RWPE2 (cell line): ENCODE data around the gene MCAM.

ENCODE experiments used
- ATAC-seq: fragments of 200-7000 bp; cut with Tn5 transposase; 3 replicates; pipeline ENCODE4 v1.9.1; 2021; ENCODE audit warnings: low read depth
- DNase-seq: peaks from one replicate; pipeline ENCODE4 v3.0.0-alpha.2; 2020; ENCODE audit warnings: low spot score
- H3K27ac ChIP-seq: fragments of 450-650 bp; 2 replicates; pipeline ENCODE4 v1.5.1; 2017; ENCODE audit warnings: mild to moderate bottlenecking; ENCODE audit not compliant: poor library complexity, severe bottlenecking
- H3K27me3 ChIP-seq: fragments of 250-450 bp; sonication (Bioruptor Pico); 2 replicates; pipeline ENCODE4 v1.5.1; 2021; ENCODE audit warnings: mild to moderate bottlenecking, moderate library complexity; ENCODE audit not compliant: insufficient read depth, poor library complexity, severe bottlenecking
- H3K36me3 ChIP-seq: fragments of 250-450 bp; sonication (Bioruptor Pico); 2 replicates; pipeline ENCODE4 v1.5.1; 2020; ENCODE audit warnings: low read depth, mild to moderate bottlenecking, moderate library complexity
- H3K4me1 ChIP-seq: fragments of 250-450 bp; sonication (Bioruptor Pico); 2 replicates; pipeline ENCODE4 v1.5.1; 2021; ENCODE audit warnings: mild to moderate bottlenecking, moderate library complexity; ENCODE audit not compliant: insufficient read depth, poor library complexity, severe bottlenecking
- H3K4me3 ChIP-seq: fragments of 250-450 bp; sonication (Bioruptor Pico); 2 replicates; pipeline ENCODE4 v1.5.1; 2021; ENCODE audit warnings: mild to moderate bottlenecking, moderate library complexity; ENCODE audit not compliant: severe bottlenecking
- H3K9me3 ChIP-seq: fragments of 250-450 bp; sonication (Bioruptor Pico); 2 replicates; pipeline ENCODE4 v1.5.1; 2021; ENCODE audit warnings: mild to moderate bottlenecking, moderate library complexity; ENCODE audit not compliant: severe bottlenecking
- CTCF ChIP-seq: fragments of 450-650 bp; IDR thresholded peaks from one replicate; pipeline ENCODE4 v1.5.1; 2017; ENCODE audit warnings: mild to moderate bottlenecking, moderate library complexity; ENCODE audit not compliant: poor library complexity, severe bottlenecking

The MCAM gene

GRCh38 chr11:119350302-119350701 lies 33.4 kb upstream of the MCAM start:
- Histone ChIP-seq H3K36me3 (no peaks in the 10 kb centered on the region), H3K27me3 (no peaks in the 10 kb centered on the region), H3K9me3 (no peaks in the 10 kb centered on the region), H3K4me1 (peaks cover 3% of the 10 kb centered on the region), H3K27ac (no peak overlapping the region), H3K4me3 (no peak overlapping the region)
- ATAC-seq = no peak
- no peak for TF ChIP-seq CTCF
- no peak for DNase-seq

- H3K9me3 ChIP-seq = no peaks in the 10 kb centered on the region
- no peaks in the 10 kb centered on the region for H3K4me1 ChIP-seq
- TF ChIP-seq CTCF = no peak
- H3K36me3 ChIP-seq = no peaks in the 10 kb centered on the region
- no peak overlapping the region for H3K27ac ChIP-seq
- H3K27me3 ChIP-seq = no peaks in the 10 kb centered on the region
- H3K4me3 ChIP-seq = no peak overlapping the region
- DNase-seq (no peak), ATAC-seq (no peak)
Observed at GRCh38 chr11:119347940-119348605, 31.1 kb upstream of the MCAM start.

GRCh38 chr11:119347242-119347641 lies 30.3 kb upstream of the MCAM start:
- Histone ChIP-seq H3K36me3 (no peaks in the 10 kb centered on the region), H3K4me3 (no peak overlapping the region), H3K27me3 (no peaks in the 10 kb centered on the region), H3K9me3 (no peaks in the 10 kb centered on the region), H3K27ac (no peak overlapping the region), H3K4me1 (no peaks in the 10 kb centered on the region)
- no peak for DNase-seq
- ATAC-seq = no peak
- TF ChIP-seq CTCF = no peak

- Histone ChIP-seq H3K4me3 (no peak within 1 kb of the TSS), H3K4me1 (no peaks in the 10 kb centered on the region), H3K27me3 (no peaks in the 10 kb centered on the region), H3K9me3 (no peaks in the 10 kb centered on the region), H3K27ac (no peak within 1 kb of the TSS), H3K36me3 (no peaks in the 10 kb centered on the region)
- no peak for TF ChIP-seq CTCF
- DNase-seq (no peak), ATAC-seq (no peak)
Observed at GRCh38 chr11:119346605-119347004, 29.7 kb upstream of the MCAM start, which contains the start of gene MFRP. Gene MFRP (minus strand): TSS chr11:119346705. CDS start chr11:119346513, 192 bp downstream.

- Histone ChIP-seq H3K27ac (no peak overlapping the region), H3K4me1 (no peaks in the 10 kb centered on the region), H3K4me3 (no peak overlapping the region), H3K27me3 (peaks cover 7% of the 10 kb centered on the region), H3K36me3 (no peaks in the 10 kb centered on the region), H3K9me3 (no peaks in the 10 kb centered on the region)
- ATAC-seq = no peak
- DNase-seq = no peak
- no peak for TF ChIP-seq CTCF
Observed at GRCh38 chr11:119345685-119346084, 28.8 kb upstream of the MCAM start.
